Activated naive CD4-positive, alpha-beta T cell treated with anti-CD3 and anti-CD28 coated beads, Interleukin-2, amount 50 U/mL, for 72 hours (primary cell): ENCODE data around the gene SERPINE1. TPM values are rescaled to one million over a fixed set of nuclear protein-coding genes. Genes with fewer than 3 reads are reported as not detected.
A peak's percentile ranks its signal among the peaks of the same experiment; 100 is the strongest.
"Not testable (repeated sequence)": the region's sequence is repeated elsewhere in the genome, so short reads cannot be mapped to it uniquely, and the experiment has no call there.

ENCODE experiments used
- ATAC-seq, 2 donors: fragments of 150-1000 bp; cut with Tn5 transposase; 2 replicates each; pipeline ENCODE4 v1.10.0; 2021; ENCODE audit warnings: mild to moderate bottlenecking in 2 of 2, moderate library complexity in 2 of 2
- DNase-seq, 2 donors: peaks; one replicate each; pipeline ENCODE4 v3.0.0; 2021 to 2022; ENCODE audit warnings: low spot score in 2 of 2
- H3K27ac Mint-ChIP-seq, 2 donors: one replicate each; pipeline ENCODE4 v1.8.0; 2022; ENCODE audit warnings: mild to moderate bottlenecking in 2 of 2, mixed read lengths in 2 of 2
- H3K36me3 Mint-ChIP-seq, 2 donors: one replicate each; pipeline ENCODE4 v1.8.0; 2022; ENCODE audit warnings: mixed read lengths in 2 of 2
- H3K9me3 Mint-ChIP-seq, 2 donors: one replicate each; pipeline ENCODE4 v1.8.0; 2022; ENCODE audit warnings: mixed read lengths in 2 of 2
- total RNA-seq, 2 donors: library from RNA; stranded (reverse); gene quantifications; one replicate each; pipeline ENCODE4 v1.2.3, GENCODE V29; 2022

The SERPINE1 gene
- total RNA-seq, 2 donors from 2014 or later: 0.18 to 0.27 TPM

DNA sequence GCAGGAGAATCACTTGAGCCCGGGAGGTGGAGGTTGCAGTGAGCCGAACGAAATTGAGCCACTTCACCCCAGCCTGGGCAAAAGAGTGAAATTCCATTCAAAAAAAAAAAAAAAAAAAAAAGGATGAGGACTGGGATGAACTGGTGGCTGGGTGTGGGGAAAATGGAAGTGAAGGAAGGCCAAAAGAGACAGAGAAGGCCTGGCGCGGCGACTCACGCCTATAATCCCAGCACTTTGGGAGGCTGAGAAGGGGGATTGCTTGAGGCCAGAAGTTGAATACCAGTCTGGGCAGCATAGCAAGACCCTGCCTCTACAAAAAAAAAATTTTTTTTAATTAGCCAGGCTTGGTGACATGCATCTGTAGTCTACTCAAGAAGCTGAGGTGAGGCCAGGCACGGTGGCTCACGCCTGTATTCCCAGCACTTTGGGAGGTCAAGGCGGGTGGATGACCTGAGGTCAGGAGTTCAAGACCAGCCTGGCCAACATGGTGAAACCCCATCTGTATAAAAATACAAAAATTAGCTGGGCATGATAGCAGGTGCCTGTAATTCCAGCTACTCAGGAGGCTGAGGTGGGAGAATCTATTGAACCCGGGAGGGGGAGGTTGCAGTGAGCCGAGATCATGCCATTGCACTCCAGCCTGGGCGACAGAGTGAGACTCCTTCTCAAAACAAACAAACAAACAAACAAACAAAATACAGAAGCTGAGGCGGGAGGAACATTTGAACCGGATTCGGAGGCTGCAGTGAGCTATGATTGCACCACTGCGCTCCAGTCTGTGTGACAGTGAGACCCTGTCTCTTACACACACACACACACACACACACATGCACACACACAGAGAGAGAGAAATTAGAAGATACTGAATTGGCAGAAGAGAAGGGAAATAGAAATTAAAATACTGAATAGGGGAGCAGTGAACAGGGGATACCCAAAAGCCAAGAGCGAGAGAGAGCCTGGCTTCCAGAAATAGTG, 6.0 kb downstream of the SERPINE1 start:
- ATAC-seq, H3K36me3 Mint-ChIP-seq, H3K27ac Mint-ChIP-seq, DNase-seq, H3K9me3 Mint-ChIP-seq: not testable (repeated sequence)

DNA sequence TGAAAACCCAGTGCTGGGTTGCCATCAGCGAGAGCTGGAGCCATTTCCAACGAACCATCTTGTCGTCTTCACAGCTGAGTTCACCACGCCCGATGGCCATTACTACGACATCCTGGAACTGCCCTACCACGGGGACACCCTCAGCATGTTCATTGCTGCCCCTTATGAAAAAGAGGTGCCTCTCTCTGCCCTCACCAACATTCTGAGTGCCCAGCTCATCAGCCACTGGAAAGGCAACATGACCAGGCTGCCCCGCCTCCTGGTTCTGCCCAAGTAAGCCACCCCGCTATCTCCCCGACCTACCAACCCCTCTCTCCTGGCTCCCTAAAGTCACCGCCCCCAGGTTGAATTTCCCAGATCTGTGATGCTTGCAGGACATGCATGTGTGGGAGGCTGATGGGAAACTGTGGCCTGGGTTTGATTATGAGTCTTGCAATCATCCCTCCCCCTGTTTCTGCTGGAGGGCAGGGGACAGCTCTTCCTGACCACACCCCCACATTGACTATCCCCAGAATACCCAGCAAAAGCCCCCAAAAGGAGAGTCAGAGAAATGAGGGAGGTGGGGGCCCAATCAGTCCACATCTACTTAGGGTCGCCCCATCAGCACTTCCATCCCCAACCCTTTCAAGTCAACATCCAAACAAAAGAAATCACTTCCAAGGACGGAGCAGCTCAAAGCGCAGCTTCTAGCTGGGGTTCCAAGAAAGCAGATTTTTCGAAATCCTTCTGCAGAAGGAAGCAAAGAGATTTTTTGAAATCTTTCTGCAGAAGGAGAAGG, 6.9 kb downstream of the SERPINE1 start:
- H3K36me3 Mint-ChIP-seq: no peaks in the 10 kb centered on the region
- H3K27ac Mint-ChIP-seq: no peak overlapping the region
- DNase-seq (no peak), ATAC-seq (no peak)
- H3K9me3 Mint-ChIP-seq: no peaks in the 10 kb centered on the region

DNA sequence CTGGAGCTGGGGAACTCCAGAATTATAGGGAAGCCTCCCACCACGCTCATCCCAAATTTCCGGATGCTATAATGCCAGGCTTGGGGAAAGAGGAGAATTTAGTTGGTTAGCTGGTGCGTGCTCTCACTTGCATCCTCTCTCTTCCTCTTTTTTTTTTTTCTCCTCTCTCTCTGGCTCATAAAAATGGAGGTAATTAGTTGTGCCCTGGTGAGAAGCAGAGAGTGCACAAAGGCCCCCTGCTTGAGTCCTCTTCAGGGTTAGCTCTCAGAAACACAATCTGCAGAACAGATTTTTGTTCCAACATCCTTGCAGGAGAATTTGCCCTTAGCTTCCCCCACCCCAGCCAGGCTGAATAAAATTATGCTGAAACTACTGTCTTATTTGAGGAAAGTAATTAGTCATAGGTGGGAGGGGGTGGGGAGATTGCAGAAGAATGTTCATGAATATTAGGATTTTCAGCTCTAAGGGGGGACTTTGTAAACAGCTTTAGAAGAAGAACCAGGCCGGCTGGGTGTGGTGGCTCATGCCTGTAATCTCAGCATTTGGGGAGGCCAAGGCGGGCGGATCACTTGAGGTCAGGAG, 7.6 kb downstream of the SERPINE1 start:
- H3K27ac Mint-ChIP-seq: no peak overlapping the region
- no peak for ATAC-seq
- no peaks in the 10 kb centered on the region for H3K9me3 Mint-ChIP-seq

DNA sequence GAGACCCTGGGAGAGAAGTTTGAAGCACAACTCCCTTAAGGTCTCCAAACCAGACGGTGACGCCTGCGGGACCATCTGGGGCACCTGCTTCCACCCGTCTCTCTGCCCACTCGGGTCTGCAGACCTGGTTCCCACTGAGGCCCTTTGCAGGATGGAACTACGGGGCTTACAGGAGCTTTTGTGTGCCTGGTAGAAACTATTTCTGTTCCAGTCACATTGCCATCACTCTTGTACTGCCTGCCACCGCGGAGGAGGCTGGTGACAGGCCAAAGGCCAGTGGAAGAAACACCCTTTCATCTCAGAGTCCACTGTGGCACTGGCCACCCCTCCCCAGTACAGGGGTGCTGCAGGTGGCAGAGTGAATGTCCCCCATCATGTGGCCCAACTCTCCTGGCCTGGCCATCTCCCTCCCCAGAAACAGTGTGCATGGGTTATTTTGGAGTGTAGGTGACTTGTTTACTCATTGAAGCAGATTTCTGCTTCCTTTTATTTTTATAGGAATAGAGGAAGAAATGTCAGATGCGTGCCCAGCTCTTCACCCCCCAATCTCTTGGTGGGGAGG, 10.8 kb downstream of the SERPINE1 start:
- no peak for ATAC-seq

More for the DNA sequence above, 7.6 kb downstream of the SERPINE1 start:
- no peaks in the 10 kb centered on the region for H3K36me3 Mint-ChIP-seq
- no peak for DNase-seq

GRCh38 chr7:101138213-101138870, 11.4 kb downstream of the SERPINE1 start:
- Mint-ChIP-seq H3K36me3 (no peaks in the 10 kb centered on the region), H3K9me3 (no peaks in the 10 kb centered on the region), H3K27ac (peak overlapping the region in 1 of 2 donors; percentile 40)
- ATAC-seq (peak; percentile 97 to 98), DNase-seq (peak; percentile 76 to 84)

More for the DNA sequence above, 10.8 kb downstream of the SERPINE1 start:
- H3K27ac Mint-ChIP-seq: peak overlapping the region in 1 of 2 donors; percentile 40
- H3K9me3 Mint-ChIP-seq: no peaks in the 10 kb centered on the region
- DNase-seq: no peak
- no peaks in the 10 kb centered on the region for H3K36me3 Mint-ChIP-seq

- Mint-ChIP-seq H3K36me3 (no peaks in the 10 kb centered on the region), H3K9me3 (no peaks in the 10 kb centered on the region), H3K27ac (peak overlapping the region in 1 of 2 donors; percentile 75)
- DNase-seq (no peak), ATAC-seq (no peak)
Measured at GRCh38 chr7:101140339-101140699, 13.4 kb downstream of the SERPINE1 start.

GRCh38 chr7:101140746-101141382, 14.0 kb downstream of the SERPINE1 start:
- no peaks in the 10 kb centered on the region for H3K9me3 Mint-ChIP-seq
- ATAC-seq (no peak), DNase-seq (no peak)
- peak overlapping the region in 1 of 2 donors; percentile 75 for H3K27ac Mint-ChIP-seq
- no peaks in the 10 kb centered on the region for H3K36me3 Mint-ChIP-seq

GRCh38 chr7:101151908-101152651, 25.2 kb downstream of the SERPINE1 start:
- H3K9me3 Mint-ChIP-seq: no peaks in the 10 kb centered on the region
- no peak overlapping the region for H3K27ac Mint-ChIP-seq
- peaks cover 0 to 3% of the 10 kb centered on the region in 2 donors for H3K36me3 Mint-ChIP-seq
- DNase-seq (no peak), ATAC-seq (no peak)

GRCh38 chr7:101153969-101154692, 27.2 kb downstream of the SERPINE1 start, which contains the start of gene AP1S1:
AP1S1 (plus strand) TSS chr7:101154476; CDS start chr7:101154515, 39 bp downstream.
- H3K9me3 Mint-ChIP-seq: no peaks in the 10 kb centered on the region
- H3K27ac Mint-ChIP-seq: peak within 1 kb of the TSS; percentile 70 to 92
- peaks cover 0 to 10% of the 10 kb centered on the region in 2 donors for H3K36me3 Mint-ChIP-seq
- peak; percentile 91 for DNase-seq
- peak; percentile 90 to 92 for ATAC-seq

- Mint-ChIP-seq H3K9me3 (no peaks in the 10 kb centered on the region), H3K27ac (no peak overlapping the region), H3K36me3 (peaks cover 5 to 10% of the 10 kb centered on the region in 2 donors)
- peak; percentile 12 to 50 for ATAC-seq
- DNase-seq: no peak
Measured at GRCh38 chr7:101154693-101155102, 27.8 kb downstream of the SERPINE1 start.

DNA sequence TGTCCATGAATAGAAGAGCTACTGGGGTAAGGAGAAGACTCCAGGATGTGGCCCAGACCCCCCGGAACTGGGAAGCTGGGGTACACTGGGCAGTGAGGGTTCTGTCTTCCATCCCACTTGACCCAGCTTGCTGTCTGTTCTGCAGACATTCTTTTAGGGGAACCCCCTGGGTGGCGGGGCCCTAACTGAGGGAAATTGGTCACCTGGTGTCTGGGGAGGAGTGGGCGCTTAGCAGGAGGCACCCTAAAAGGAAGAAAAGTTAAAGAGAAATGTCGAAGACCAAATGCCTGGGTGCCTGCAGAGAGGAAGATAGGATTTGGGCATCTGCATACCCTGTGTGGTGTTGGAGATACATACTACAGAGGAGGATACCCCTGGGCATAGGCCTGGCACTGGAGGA, 28.4 kb downstream of the SERPINE1 start:
- DNase-seq (no peak), ATAC-seq (no peak)
- Mint-ChIP-seq H3K36me3 (peaks cover 10 to 11% of the 10 kb centered on the region in 2 donors), H3K27ac (no peak overlapping the region), H3K9me3 (no peaks in the 10 kb centered on the region)

- DNase-seq (no peak), ATAC-seq (no peak)
- H3K9me3 Mint-ChIP-seq: no peaks in the 10 kb centered on the region
- H3K27ac Mint-ChIP-seq: no peak overlapping the region
- H3K36me3 Mint-ChIP-seq: peaks cover 10 to 11% of the 10 kb centered on the region in 2 donors
Measured at GRCh38 chr7:101156277-101156676, 29.4 kb downstream of the SERPINE1 start.

GRCh38 chr7:101156866-101157589, 30.1 kb downstream of the SERPINE1 start:
- Mint-ChIP-seq H3K27ac (no peak overlapping the region), H3K9me3 (no peaks in the 10 kb centered on the region), H3K36me3 (peaks cover 10 to 11% of the 10 kb centered on the region in 2 donors)
- ATAC-seq (no peak), DNase-seq (no peak)
